ENCODE results near the gene FAM43A.

The FAM43A gene

GRCh38 chr3:194713299-194714136 is 27.8 kb downstream of the FAM43A start:
- no peak for DNase-seq

- no peak for DNase-seq
Observed at GRCh38 chr3:194714137-194714455, 28.4 kb downstream of the FAM43A start.

- DNase-seq = no peak
Observed at GRCh38 chr3:194714564-194714963, 28.9 kb downstream of the FAM43A start.

- no peak for DNase-seq
Observed at GRCh38 chr3:194715022-194715800, 29.5 kb downstream of the FAM43A start.

- no peak for DNase-seq
Observed at GRCh38 chr3:194718079-194718478, 32.4 kb downstream of the FAM43A start.

- no peak for DNase-seq
Observed at GRCh38 chr3:194720048-194720447, 34.4 kb downstream of the FAM43A start.

- DNase-seq = no peak
Observed at GRCh38 chr3:194723846-194724618, 38.3 kb downstream of the FAM43A start.

GRCh38 chr3:194725346-194725745 is 39.7 kb downstream of the FAM43A start:
- no peak for DNase-seq

GRCh38 chr3:194727435-194728128 is 41.9 kb downstream of the FAM43A start:
- DNase-seq = no peak

GRCh38 chr3:194728986-194729385 is 43.3 kb downstream of the FAM43A start:
- no peak for DNase-seq

GRCh38 chr3:194730365-194730764 is 44.7 kb downstream of the FAM43A start:
- no peak for DNase-seq

GRCh38 chr3:194731506-194732073 is 45.9 kb downstream of the FAM43A start:
- no peak for DNase-seq

- DNase-seq = no peak
Observed at GRCh38 chr3:194732617-194733016, 46.9 kb downstream of the FAM43A start.

- no peak for DNase-seq
Observed at GRCh38 chr3:194736277-194736895, 50.7 kb downstream of the FAM43A start.

GRCh38 chr3:194736896-194737600 is 51.4 kb downstream of the FAM43A start:
- DNase-seq = no peak

Measured in activated T-cell treated with anti-CD3 and anti-CD28 coated beads, Interleukin-2, amount 50 U/mL, for 1 hour (primary cell).